PFSK-1 (cell line): ENCODE data around the gene DPYD.

Experiments used
- POLR2AphosphoS5 ChIP-seq: IDR thresholded peaks from 2 replicates; pipeline ENCODE4 v1.6.1; 2012; ENCODE audit warnings: low read depth, mild to moderate bottlenecking, control low read depth, low read length, moderate library complexity
- TAF1 ChIP-seq: IDR thresholded peaks from 2 replicates; pipeline ENCODE4 v1.6.1; 2012; ENCODE audit warnings: low read length, control low read depth, borderline replicate concordance; ENCODE audit not compliant: insufficient read depth

DNA sequence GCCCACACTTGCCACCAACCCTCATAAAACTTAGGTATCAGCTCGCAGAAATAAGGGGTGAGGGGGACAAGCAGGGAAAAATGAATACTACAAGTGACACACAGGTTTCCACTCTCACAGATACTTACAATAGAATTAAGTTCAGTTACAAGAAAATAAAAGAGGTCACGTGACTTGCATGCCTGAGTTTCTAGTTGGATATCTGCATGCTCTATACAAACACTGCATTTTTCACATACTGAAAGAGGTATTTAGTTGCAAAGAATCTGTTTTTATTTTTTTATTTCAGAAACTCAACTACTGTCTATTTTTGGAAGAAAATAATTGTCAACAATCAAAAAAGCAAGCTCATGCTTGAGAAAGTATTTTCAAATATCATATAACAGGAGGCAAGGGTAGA is 43.5 kb downstream of the DPYD start:
- TF ChIP-seq POLR2AphosphoS5: no peak
- no peak for TF ChIP-seq TAF1
